ENCODE results near the gene SYT8.
"Not testable (repeated sequence)": the region's sequence is repeated elsewhere in the genome, so short reads cannot be mapped to it uniquely, and the experiment has no call there.

Gene SYT8

GRCh38 chr11:1834779-1835670 lies at the start of gene SYT8:
SYT8 (plus strand) TSS chr11:1834990; CDS start chr11:1835106, 116 bp downstream.
- no peak for DNase-seq (ENCODE audit: low read depth)

DNA sequence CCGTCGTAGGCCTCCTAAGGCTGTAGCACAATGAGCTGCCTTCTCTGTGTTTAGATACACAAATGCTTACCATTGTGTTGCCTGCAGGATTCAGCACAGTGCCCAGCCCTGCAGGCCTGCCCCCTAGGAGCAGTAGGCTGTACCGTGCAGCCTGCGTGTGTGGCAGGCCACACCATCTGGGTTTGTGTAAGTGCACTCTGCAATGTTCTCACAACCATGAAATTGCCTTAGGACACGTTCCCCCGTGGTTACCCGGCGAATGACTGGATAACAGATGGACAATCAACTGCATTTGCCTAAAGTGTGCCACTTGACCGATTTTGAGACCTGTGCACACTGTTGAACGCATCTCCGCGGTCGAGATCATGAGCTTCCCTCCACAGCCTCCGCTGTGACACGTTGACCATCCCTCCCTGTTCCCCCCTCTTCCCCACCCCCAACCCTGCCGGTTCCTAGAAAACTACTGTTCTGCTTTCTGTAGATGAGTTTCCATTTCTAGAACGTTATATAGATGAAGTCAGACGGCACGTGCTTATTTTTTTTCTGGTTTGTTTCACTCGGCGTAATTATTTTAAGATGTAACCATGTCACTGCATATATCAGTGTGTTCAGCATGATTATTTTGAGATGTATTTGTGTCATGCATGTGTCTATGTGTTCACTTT lies 48.9 kb upstream of the SYT8 start:
- DNase-seq (ENCODE audit: low read depth): no peak

- no peak for DNase-seq (ENCODE audit: low read depth)
Observed at GRCh38 chr11:1786466-1786865, 48.3 kb upstream of the SYT8 start.

DNA sequence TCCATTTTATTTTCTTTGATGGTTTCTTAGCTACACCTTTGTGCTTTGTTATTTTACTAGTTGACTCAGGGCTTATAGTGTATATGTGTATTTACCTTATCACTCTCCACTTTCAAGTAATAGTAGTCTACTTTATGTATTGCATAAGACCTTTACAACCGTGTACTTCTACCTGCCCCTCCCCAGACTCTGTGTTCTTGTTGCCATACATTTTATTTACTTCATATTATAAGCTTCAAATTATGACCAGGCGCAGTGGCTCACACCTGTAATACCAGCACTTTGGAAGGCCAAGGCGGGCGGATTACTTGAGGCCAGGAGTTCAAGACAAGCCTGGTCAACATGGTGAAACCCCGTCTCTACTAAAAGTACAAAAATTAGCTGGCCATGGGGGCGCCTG lies 42.9 kb upstream of the SYT8 start:
- DNase-seq (ENCODE audit: low read depth): no peak

- DNase-seq (ENCODE audit: low read depth): no peak
Observed at GRCh38 chr11:1792461-1792860, 42.3 kb upstream of the SYT8 start.

DNA sequence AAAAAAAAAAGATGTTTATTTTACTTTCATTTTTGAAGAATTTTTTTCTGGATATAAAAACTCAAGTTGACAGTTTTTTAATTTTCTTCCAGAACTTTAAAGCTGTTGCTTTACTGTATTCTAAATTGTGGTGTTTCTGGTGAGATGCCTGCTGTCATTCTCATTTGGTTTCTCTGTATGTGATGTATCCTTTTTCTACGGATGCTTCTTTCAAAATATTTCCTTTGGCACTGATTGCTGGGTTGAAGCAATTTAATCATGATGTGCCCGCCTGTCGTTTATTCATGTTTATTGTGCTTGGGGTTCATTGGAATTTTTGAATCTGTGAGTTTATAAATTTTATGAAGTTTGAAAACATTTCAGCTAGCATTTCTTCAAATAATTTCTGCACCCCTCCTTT lies 41.7 kb upstream of the SYT8 start:
- no peak for DNase-seq (ENCODE audit: low read depth)

- DNase-seq (ENCODE audit: low read depth): no peak
Observed at GRCh38 chr11:1796413-1797011, 38.3 kb upstream of the SYT8 start.

GRCh38 chr11:1797391-1798125 lies 37.2 kb upstream of the SYT8 start:
- no peak for DNase-seq (ENCODE audit: low read depth)

DNA sequence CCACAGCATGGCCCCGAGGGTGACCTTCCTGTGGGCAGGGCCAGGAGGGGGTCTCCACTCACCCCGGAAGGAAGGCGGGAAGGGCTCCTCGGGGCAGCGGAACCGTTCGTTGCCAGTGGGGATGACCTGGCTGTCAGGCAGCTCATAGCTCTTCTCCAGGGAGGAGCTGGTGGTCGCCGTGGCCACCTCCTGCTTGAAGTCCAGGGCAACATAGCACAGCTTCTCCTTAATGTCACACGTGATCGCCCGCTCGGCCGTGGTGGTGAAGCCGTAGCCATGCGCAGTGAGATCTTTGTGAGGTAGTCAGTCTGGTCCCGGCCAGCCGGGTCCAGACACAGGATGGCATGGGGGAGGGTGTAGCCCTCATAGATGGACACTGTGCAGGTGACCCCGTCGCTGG lies 31.5 kb upstream of the SYT8 start:
- DNase-seq (ENCODE audit: low read depth): no peak

- not testable (repeated sequence) for DNase-seq (ENCODE audit: low read depth)
Observed at GRCh38 chr11:1803835-1804519, 30.8 kb upstream of the SYT8 start.

GRCh38 chr11:1805525-1805924 lies 29.3 kb upstream of the SYT8 start:
- no peak for DNase-seq (ENCODE audit: low read depth)

DNA sequence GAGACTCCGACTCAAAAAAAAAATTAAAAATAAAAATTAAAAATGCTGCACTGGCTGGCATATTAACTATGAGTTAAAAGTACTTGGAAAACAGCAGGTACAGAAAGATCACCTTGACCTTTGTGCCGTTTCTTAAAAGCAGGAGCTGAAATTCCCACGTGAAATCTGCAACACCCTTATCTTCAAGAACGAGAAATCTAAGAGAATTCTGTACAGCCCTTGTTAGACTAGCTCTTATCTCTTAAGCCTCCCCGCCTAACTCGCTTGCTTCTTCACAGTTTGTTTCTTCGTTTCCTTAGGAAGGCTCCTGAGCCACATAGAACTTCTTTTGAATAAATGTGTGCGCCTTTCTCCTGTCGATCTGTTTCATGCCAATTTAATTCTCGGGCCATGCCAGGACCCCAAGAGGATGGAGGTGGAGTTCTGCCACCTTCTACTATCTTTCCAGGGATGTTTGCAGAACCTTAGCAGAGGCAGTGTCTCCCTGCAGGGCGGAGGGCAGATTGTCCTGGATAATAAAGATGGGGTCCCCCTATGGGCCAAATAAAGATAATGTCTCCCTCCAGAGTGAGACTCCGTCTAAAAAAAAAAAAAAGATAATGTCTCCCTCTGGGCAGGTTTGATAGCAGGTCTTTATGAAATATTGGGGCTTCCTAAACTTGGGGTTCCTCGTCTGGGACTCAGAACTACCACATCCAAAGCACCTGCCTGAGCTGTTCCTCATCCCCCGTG lies 27.4 kb upstream of the SYT8 start:
- no peak for DNase-seq (ENCODE audit: low read depth)

DNA sequence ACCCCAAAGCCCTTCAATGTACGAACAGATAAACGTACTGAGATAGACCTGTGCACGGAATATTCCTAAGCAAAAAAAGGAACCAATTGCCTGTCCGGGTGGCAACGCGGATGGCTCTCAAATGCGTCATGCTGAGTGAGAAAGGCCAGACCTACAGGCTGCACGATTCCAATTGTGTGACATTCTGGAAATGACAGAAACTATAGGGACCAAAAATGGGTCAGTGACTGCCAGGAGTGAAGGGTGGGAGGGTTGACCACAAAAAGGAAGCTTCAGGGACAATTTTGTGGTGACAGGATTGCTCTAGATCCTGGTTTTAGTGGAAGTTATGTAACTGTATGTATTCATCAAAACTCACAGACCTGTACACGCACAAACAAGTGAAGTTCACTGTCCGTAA lies 24.0 kb upstream of the SYT8 start:
- no peak for DNase-seq (ENCODE audit: low read depth)

DNA sequence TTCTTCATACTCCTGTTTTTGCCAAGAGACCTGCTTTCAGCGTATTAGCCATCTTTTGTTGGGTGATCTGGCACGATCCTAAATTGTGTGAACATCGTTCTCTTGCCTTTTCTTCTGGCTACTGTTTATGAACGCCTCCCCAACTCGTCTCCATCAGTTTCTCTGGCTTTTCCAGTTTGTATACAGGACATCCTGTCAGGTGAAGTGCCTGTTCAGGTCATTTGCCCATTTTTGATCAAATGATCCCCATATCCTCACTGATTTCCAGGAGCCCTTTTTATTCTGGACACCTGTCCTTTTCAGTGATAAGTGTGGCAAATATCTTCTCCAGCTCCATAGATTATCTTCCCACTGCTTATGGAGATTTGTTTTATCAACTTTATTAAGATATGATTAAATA lies 22.5 kb upstream of the SYT8 start:
- DNase-seq (ENCODE audit: low read depth): no peak

DNA sequence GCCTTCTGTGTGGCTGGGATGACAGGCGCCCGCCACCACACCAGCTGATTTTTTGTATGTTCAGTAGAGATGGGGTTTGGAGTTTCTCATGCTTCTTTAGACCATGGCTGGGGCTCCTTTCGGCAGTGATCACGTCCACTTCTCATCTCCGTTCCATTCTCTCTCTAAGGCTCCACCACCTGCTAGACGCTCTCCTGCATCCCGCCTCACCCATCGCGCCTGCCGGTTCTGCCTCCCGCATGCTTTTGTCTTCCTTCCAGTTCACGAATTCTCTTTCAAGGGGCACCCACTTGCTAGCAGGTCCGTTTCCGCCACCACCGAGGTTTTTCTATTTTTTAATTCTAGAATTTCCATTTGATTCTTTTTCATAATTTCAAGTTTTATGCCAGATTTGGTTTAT lies 22.0 kb upstream of the SYT8 start:
- no peak for DNase-seq (ENCODE audit: low read depth)

- DNase-seq (ENCODE audit: low read depth): not testable (repeated sequence)
Observed at GRCh38 chr11:1813356-1813755, 21.4 kb upstream of the SYT8 start.

GRCh38 chr11:1814691-1815090 lies 20.1 kb upstream of the SYT8 start:
- no peak for DNase-seq (ENCODE audit: low read depth)

- DNase-seq (ENCODE audit: low read depth): no peak
Observed at GRCh38 chr11:1815311-1815710, 19.5 kb upstream of the SYT8 start.

- no peak for DNase-seq (ENCODE audit: low read depth)
Observed at GRCh38 chr11:1815751-1816150, 19.0 kb upstream of the SYT8 start.

DNA sequence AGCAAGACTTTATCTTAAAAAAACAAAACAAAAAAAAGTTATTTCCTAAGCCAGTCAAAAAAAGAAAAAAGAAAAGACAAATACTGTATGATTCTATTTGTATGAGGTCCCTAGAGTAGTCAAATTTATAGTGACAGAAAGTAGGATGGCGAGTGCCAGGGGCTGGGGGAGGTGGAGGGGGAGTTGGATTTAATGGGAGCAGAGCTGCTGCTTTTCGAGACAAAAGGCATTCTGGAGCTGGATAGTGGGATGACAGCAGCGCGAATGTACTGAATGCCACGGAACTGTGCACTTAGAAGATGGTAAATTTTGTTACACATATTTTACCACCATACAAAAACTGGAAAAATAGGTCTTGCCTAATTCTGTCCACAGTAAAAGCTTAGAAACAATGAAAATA lies 17.8 kb upstream of the SYT8 start:
- DNase-seq (ENCODE audit: low read depth): no peak

DNA sequence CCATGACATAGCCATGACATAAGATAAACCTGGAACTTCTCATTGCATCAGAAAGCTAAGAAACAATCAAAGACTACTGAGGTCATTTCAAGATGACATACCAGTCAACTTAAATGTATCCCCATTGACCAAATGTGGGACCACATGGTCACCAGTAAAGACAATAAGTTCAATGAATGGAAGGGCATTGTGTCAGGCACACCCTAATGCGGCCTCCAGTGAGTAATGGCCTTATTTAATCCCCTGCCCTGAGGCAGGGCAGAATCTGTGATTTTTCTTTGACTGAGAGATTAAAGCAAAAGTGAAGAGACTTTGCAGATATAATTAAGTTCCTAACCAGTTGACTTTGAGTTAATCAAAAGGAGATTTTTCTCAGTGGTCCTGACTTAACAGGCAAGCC lies 17.3 kb upstream of the SYT8 start:
- no peak for DNase-seq (ENCODE audit: low read depth)
